ENCODE measurements around the gene TOR4A. TPM values are rescaled to one million over a fixed set of nuclear protein-coding genes. Genes with fewer than 3 reads are reported as not detected.
A peak's percentile ranks its signal among the peaks of the same experiment; 100 is the strongest.

The TOR4A gene
- total and polyA plus RNA-seq, 7 donors: 3.8 to 33.0 (median 4.3) TPM

- Histone ChIP-seq H3K36me3 (peaks cover 3 to 16% (median 3%) of the 10 kb centered on the region in 4 donors), H3K27me3 (peaks cover 19 to 85% (median 63%) of the 10 kb centered on the region in 3 donors), H3K9me3 (no peaks in the 10 kb centered on the region), H3K27ac (peak overlapping the region; percentile 72 to 81 (median 74)), H3K4me1 (peaks cover 0 to 35% (median 24%) of the 10 kb centered on the region in 4 donors), H3K4me3 (peak overlapping the region; percentile 27 to 49 (median 38))
- WGBS, 2 donors: 1 to 8% methylated on average over 54 of the region's 54 CpGs
- intact Hi-C loops (cut with DNase I): no loop called here
- TF ChIP-seq CTCF (IDR thresholded peaks at IDR 0.05) (no peak), EP300 (IDR thresholded peaks at IDR 0.05) (no peak)
- DNase-seq: no peak
These were observed 655 bp downstream of the TOR4A start for GRCh38 chr9:137278061-137278701.

- TF ChIP-seq POLR2AphosphoS5 (IDR thresholded peaks at IDR 0.05): no peak
- TF ChIP-seq EP300 (IDR thresholded peaks at IDR 0.05): no peak
- no peak for TF ChIP-seq CTCF (IDR thresholded peaks at IDR 0.05)
- TF ChIP-seq POLR2A (IDR thresholded peaks at IDR 0.05): no peak
- DNase-seq: no peak
- Histone ChIP-seq H3K4me3 (peak overlapping the region in 3 of 4 donors; percentile 33 to 49 (median 44)), H3K36me3 (peaks cover 0 to 9% (median 0%) of the 10 kb centered on the region in 4 donors), H3K9me3 (no peaks in the 10 kb centered on the region), H3K4me1 (peaks cover 0 to 35% (median 24%) of the 10 kb centered on the region in 4 donors), H3K27ac (peak overlapping the region in 2 of 4 donors; percentile 74 to 75), H3K27me3 (peaks cover 19 to 90% (median 63%) of the 10 kb centered on the region in 3 donors)
- intact Hi-C loops (cut with DNase I): no loop called here
- 75 to 83% methylated on average over 139 of the region's 139 CpGs for whole genome bisulfite sequencing, 2 donors
These were observed 1.5 kb downstream of the TOR4A start for GRCh38 chr9:137278721-137279711.

GRCh38 chr9:137279741-137280473 is 2.4 kb downstream of the TOR4A start:
- no peak for TF ChIP-seq POLR2AphosphoS5 (IDR thresholded peaks at IDR 0.05)
- TF ChIP-seq CTCF (IDR thresholded peaks at IDR 0.05): no peak
- TF ChIP-seq EP300 (IDR thresholded peaks at IDR 0.05): no peak
- no peak for TF ChIP-seq POLR2A (IDR thresholded peaks at IDR 0.05)
- H3K27ac ChIP-seq: no peak overlapping the region
- 78 to 92% methylated on average over 41 of the region's 41 CpGs for WGBS, 2 donors
- no peaks in the 10 kb centered on the region for H3K9me3 ChIP-seq
- H3K4me3 ChIP-seq: no peak overlapping the region
- intact Hi-C loops (cut with DNase I): no loop called here
- peaks cover 0 to 6% (median 0%) of the 10 kb centered on the region in 4 donors for H3K36me3 ChIP-seq
- DNase-seq: no peak
- peaks cover 0 to 35% (median 24%) of the 10 kb centered on the region in 4 donors for H3K4me1 ChIP-seq
- H3K27me3 ChIP-seq: peaks cover 19 to 85% (median 63%) of the 10 kb centered on the region in 3 donors

- Histone ChIP-seq H3K36me3 (peaks cover 0 to 6% (median 0%) of the 10 kb centered on the region in 4 donors), H3K27ac (no peak overlapping the region), H3K4me3 (no peak overlapping the region), H3K27me3 (peaks cover 19 to 80% (median 63%) of the 10 kb centered on the region in 3 donors), H3K4me1 (peaks cover 0 to 35% (median 24%) of the 10 kb centered on the region in 4 donors), H3K9me3 (no peaks in the 10 kb centered on the region)
- WGBS, 2 donors: 42 to 47% methylated on average over 85 of the region's 85 CpGs
- intact Hi-C loops (cut with DNase I): no loop called here
- DNase-seq: no peak
- no peak for TF ChIP-seq POLR2A (IDR thresholded peaks at IDR 0.05)
- TF ChIP-seq EP300 (IDR thresholded peaks at IDR 0.05): no peak
- TF ChIP-seq POLR2AphosphoS5 (IDR thresholded peaks at IDR 0.05): no peak
- TF ChIP-seq CTCF (IDR thresholded peaks at IDR 0.05): no peak
These were observed 3.2 kb downstream of the TOR4A start for GRCh38 chr9:137280474-137281344.
